K562 (cell line): ENCODE data around the gene SERPING1. TPM values are rescaled to one million over a fixed set of nuclear protein-coding genes. Genes with fewer than 3 reads are reported as not detected.

Source experiments
- ATAC-seq: fragments of 200-7000 bp; cut with Tn5 transposase; 3 replicates; pipeline ENCODE4 v1.9.1; 2020; ENCODE audit warnings: moderate library complexity
- BruUV-seq: library from RNA; stranded (reverse); fragments of 400-500 nt; replicated peaks from 2 replicates; lab custom pipeline; 2021; lab: Mats Ljungman, UMichigan
- CTCF ChIA-PET: fragments of 300-600 bp; formaldehyde crosslinking; extraction: SDS; loops from one replicate; lab custom pipeline; 2021; ENCODE audit warnings: low intra/inter-chr PET ratio; lab: Yijun Ruan, JAX
- POLR2A ChIA-PET: fragments of 300-600, 350-650 bp; sonication (Branson Sonifier 250); formaldehyde crosslinking; extraction: SDS; loops from one replicate; lab custom pipeline; 2021; ENCODE audit warnings: antibody characterized with exemption, inconsistent platforms; lab: Yijun Ruan, JAX
- DNase-seq, 4 experiments: peaks; one replicate each; pipeline versions ENCODE4 v3.0.0 to v3.0.0-alpha.2; 2011 to 2018; ENCODE audit warnings: low spot score in 3 of 4, mixed read lengths in 3 of 4; ENCODE audit errors: extremely low read depth in 1 of 4
- FAIRE-seq: peaks from 2 replicates; lab custom pipeline; 2011; peaks lifted over from hg19 to GRCh38; lab: Jason Lieb, UNC
- H2AFZ ChIP-seq: 2 replicates; pipeline ENCODE4 v1.6.0; 2011; ENCODE audit warnings: low read depth, low read length, control low read depth, inconsistent platforms
- H3K27ac ChIP-seq: fragments of 200-600 bp; 3 replicates; pipeline ENCODE4 v1.8.0; 2011; ENCODE audit warnings: low read depth, mild to moderate bottlenecking, control low read depth, inconsistent platforms, low read length, moderate library complexity, mixed read lengths; ENCODE audit errors: extremely low read depth
- H3K27me3 ChIP-seq, 2 experiments: fragments of 300-600 bp in 1 of 2; 2 replicates in 1 of 2; 3 replicates in 1 of 2; pipeline versions ENCODE4 v1.6.0 to v1.8.0; 2011; ENCODE audit warnings: inconsistent platforms in 2 of 2, low read length in 2 of 2, mild to moderate bottlenecking in 1 of 2, mixed read lengths in 1 of 2, moderate library complexity in 1 of 2; ENCODE audit not compliant: control insufficient read depth in 2 of 2, insufficient read depth in 2 of 2
- H3K36me3 ChIP-seq: fragments of 300-600 bp; 3 replicates; pipeline ENCODE4 v1.8.0; 2011; ENCODE audit warnings: mild to moderate bottlenecking, low read length, inconsistent platforms; ENCODE audit not compliant: control insufficient read depth, insufficient read depth
- H3K4me1 ChIP-seq, 2 experiments: fragments of 200-600 bp in 1 of 2; replicated peaks in 1 of 2; 2 replicates in 1 of 2; 3 replicates in 1 of 2; pipeline versions ENCODE4 v1.5.1 to v1.8.0; 2011; ENCODE audit warnings: inconsistent platforms in 2 of 2, low read length in 2 of 2, mild to moderate bottlenecking in 1 of 2, mixed read lengths in 1 of 2, moderate library complexity in 1 of 2; ENCODE audit not compliant: control insufficient read depth in 2 of 2, insufficient read depth in 2 of 2
- H3K4me2 ChIP-seq: 2 replicates; pipeline ENCODE4 v1.6.1; 2011; ENCODE audit warnings: low read length, control low read depth, inconsistent platforms, mixed read lengths; ENCODE audit not compliant: insufficient read depth
- H3K4me3 ChIP-seq: fragments of 200-600 bp; sonication (generic), shearing (Covaris generic); 2 replicates; pipeline ENCODE4 v1.5.1; 2016; ENCODE audit warnings: control low read depth, inconsistent platforms
- H3K79me2 ChIP-seq: fragments of 200-600 bp; 3 replicates; pipeline ENCODE4 v1.8.0; 2011; ENCODE audit warnings: low read length, inconsistent platforms; ENCODE audit not compliant: control insufficient read depth, insufficient read depth
- H3K9ac ChIP-seq, 2 experiments: 2 replicates each; pipeline versions ENCODE4 v1.6.0 to v1.6.1; 2011; ENCODE audit warnings: low read depth in 2 of 2, low read length in 2 of 2, control low read depth in 1 of 2, inconsistent platforms in 1 of 2, mild to moderate bottlenecking in 1 of 2, mixed read lengths in 1 of 2; ENCODE audit not compliant: insufficient read depth in 1 of 2
- H3K9me1 ChIP-seq: one replicate; pipeline ENCODE4 v1.6.0; 2011; ENCODE audit warnings: inconsistent platforms, mild to moderate bottlenecking, low read length, moderate library complexity; ENCODE audit not compliant: control insufficient read depth, insufficient read depth
- H3K9me3 ChIP-seq: replicated peaks from 2 replicates; pipeline ENCODE4 v1.5.1; 2011; ENCODE audit warnings: low read depth, low read length, inconsistent platforms; ENCODE audit not compliant: control insufficient read depth, insufficient read depth
- H4K20me1 ChIP-seq: replicated peaks from 2 replicates; pipeline ENCODE4 v1.6.1; 2011; ENCODE audit warnings: low read length, inconsistent platforms, mixed read lengths; ENCODE audit not compliant: control insufficient read depth, insufficient read depth
- E2F8 ChIP-seq: fragments of 450-650 bp; IDR thresholded peaks from 2 replicates; pipeline ENCODE4 v1.7.1; 2018; ENCODE audit warnings: mild to moderate bottlenecking, low read depth; ENCODE audit not compliant: partially characterized antibody
- EGR1 ChIP-seq: fragments of 450-650 bp; conservative IDR thresholded peaks from 2 replicates; pipeline ENCODE4 v1.6.1; 2017; ENCODE audit warnings: mild to moderate bottlenecking
- KDM1A ChIP-seq, 2 experiments: fragments of 450-650 bp; IDR thresholded peaks; 2 replicates each; pipeline ENCODE4 v1.6.1; 2016; ENCODE audit warnings: mild to moderate bottlenecking in 2 of 2
- YBX1 ChIP-seq: fragments of 450-650 bp; IDR thresholded peaks from 2 replicates; pipeline ENCODE4 v1.7.1; 2016; ENCODE audit warnings: mild to moderate bottlenecking
- ZNF184 ChIP-seq: sonication (generic); formaldehyde crosslinking; IDR thresholded peaks from 2 replicates; pipeline ENCODE4 v1.5.0; 2020; ENCODE audit warnings: missing genetic modification reagents
- ZNF263 ChIP-seq: sonication (generic); formaldehyde crosslinking; IDR thresholded peaks from 2 replicates; pipeline ENCODE4 v1.8.0; 2022; ENCODE audit warnings: mild to moderate bottlenecking, missing genetic modification reagents, borderline replicate concordance
- WGBS: fragments of 100-300 bp; shearing (Covaris generic); methylation state at CpG from one replicate; pipeline ENCODE4 v1.1.6; 2016; ENCODE audit warnings: low coverage, mixed read lengths; ENCODE audit not compliant: insufficient coverage; ENCODE audit errors: missing lambda C conversion rate; 5-methylcytosine and 5-hydroxymethylcytosine counted together
- in situ Hi-C: fragments of 300-500 bp; cut with MboI; formaldehyde crosslinking; loops from 4 replicates; pipeline ENCODE4 v1.15.0; 2018; ENCODE audit warnings: inconsistent platforms, mixed read lengths
- intact Hi-C: fragments of 100-400 bp; cut with micrococcal nuclease; formaldehyde crosslinking; loops from 2 replicates; pipeline ENCODE4 v1.14.2; 2022
- polyA plus RNA-seq, 8 experiments: library from polyadenylated mRNA; depleted of rRNA in 4 of 8; stranded (reverse) in 5 of 8; unstranded in 3 of 8; fragments of >200 nt; fragmentation: Nextera tagmentation in 2 of 8; fragmentation: Illumina TruSeq in 1 of 8; extraction: Ambion mirVana in 2 of 8; extraction: Trizol in 1 of 8; gene quantifications; 2 replicates each; pipeline versions ENCODE4 v1.2.1 to v1.2.3, GENCODE V29; 2011 to 2014; ENCODE audit warnings: inconsistent platforms in 1 of 8, missing spikeins in 1 of 8
- total RNA-seq, 7 experiments: library from RNA; depleted of rRNA in 6 of 7; stranded (reverse); fragments of >200 nt in 6 of 7; fragmentation: Illumina TruSeq in 2 of 7; extraction: Trizol in 2 of 7; gene quantifications; 2 replicates each; pipeline versions ENCODE4 v1.2.1 to v1.2.3, GENCODE V29; 2011 to 2021; ENCODE audit warnings: low replicate concordance in 1 of 7
- TF ChIP-seq, protein P1 (sequence below): fragments of 200-800 bp; sonication (Bioruptor generic); IDR thresholded peaks from 2 replicates; pipeline ENCODE4 v1.6.1; 2017; ENCODE audit warnings: missing genetic modification characterization, missing compliant biosample characterization

The SERPING1 gene
- total and polyA plus RNA-seq, 9 of the 15 experiments (the other 6 are each of a cell fraction or from before 2014, with no cell fraction given): 0.10 to 1.00 (median 0.21) TPM; not detected in 2

- Histone ChIP-seq H3K27me3 (peaks cover 40 to 44% of the 10 kb centered on the region in 2 experiments; a peak in 4 of 5 replicates), H4K20me1 (no peaks in the 10 kb centered on the region), H3K27ac (no peak overlapping the region), H3K9me3 (no peaks in the 10 kb centered on the region), H3K4me3 (no peak overlapping the region), H3K4me2 (no peak overlapping the region), H3K9ac (0 out of 4 replicates have a peak overlapping the region, but pooled peaks of 1 of the 2 experiments have one; percentile 52), H3K4me1 (peaks cover 0 to 6% of the 10 kb centered on the region in 2 experiments; a peak in 2 of 5 replicates), H2AFZ (peak overlapping the region; percentile 59; the same call in 1 of the 2 replicates), H3K79me2 (no peaks in the 10 kb centered on the region), H3K36me3 (no peaks in the 10 kb centered on the region), H3K9me1 (no peaks in the 10 kb centered on the region)
- intact Hi-C loops (no loop called here), in situ Hi-C loops (no loop called here)
- ChIA-PET POLR2A (interaction anchor here (0.7 to 1.0 kb wide), 4 partner anchors 14 to 51 kb away, joined by 3 to 4 read pairs (median 3); no protein-coding TSS in a partner anchor), CTCF (no interaction called here)
- 7% methylated on average over 26 of the region's 33 CpGs for WGBS
- DNase-seq: peak; percentile 9 to 77 (median 53)
- FAIRE-seq: no peak
- BruUV-seq: no TSS peak
- peak; percentile 54 for ATAC-seq
- TF ChIP-seq ZNF263 (CRISPR knock-in tag) (peak; percentile 52; the same call in 1 of the 2 replicates), E2F8 (no peak), YBX1 (no peak), KDM1A (IDR thresholded peaks at IDR 0.05) (0 out of 4 replicates have a peak, but pooled peaks of 1 of the 2 experiments have one; percentile 11), EGR1 (0 out of 2 replicates have a peak, but pooled peaks have one; percentile 12), ZNF184 (CRISPR knock-in tag) (no peak)
- TF ChIP-seq, protein P1, sequence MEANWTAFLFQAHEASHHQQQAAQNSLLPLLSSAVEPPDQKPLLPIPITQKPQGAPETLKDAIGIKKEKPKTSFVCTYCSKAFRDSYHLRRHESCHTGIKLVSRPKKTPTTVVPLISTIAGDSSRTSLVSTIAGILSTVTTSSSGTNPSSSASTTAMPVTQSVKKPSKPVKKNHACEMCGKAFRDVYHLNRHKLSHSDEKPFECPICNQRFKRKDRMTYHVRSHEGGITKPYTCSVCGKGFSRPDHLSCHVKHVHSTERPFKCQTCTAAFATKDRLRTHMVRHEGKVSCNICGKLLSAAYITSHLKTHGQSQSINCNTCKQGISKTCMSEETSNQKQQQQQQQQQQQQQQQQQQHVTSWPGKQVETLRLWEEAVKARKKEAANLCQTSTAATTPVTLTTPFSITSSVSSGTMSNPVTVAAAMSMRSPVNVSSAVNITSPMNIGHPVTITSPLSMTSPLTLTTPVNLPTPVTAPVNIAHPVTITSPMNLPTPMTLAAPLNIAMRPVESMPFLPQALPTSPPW: 0 out of 2 replicates have a peak, but pooled peaks have one; percentile 18
Measured at GRCh38 chr11:57597916-57598830, 688 bp downstream of the SERPING1 start.
